ENCODE results near the gene ENAM.

- TF ChIP-seq CTCF (IDR thresholded peaks at IDR 0.05 in 4 of 5, conservative IDR thresholded peaks at IDR 0.05 in 1 of 5), result no peak
- TF ChIP-seq POLR2A (IDR thresholded peaks at IDR 0.05), result no peak
Observed at GRCh38 chr4:70670332-70671014, 41.9 kb downstream of the ENAM start.
